K562 (cell line): ENCODE results near the gene CIB2. TPM values are rescaled to one million over a fixed set of nuclear protein-coding genes. Genes with fewer than 3 reads are reported as not detected.

Experiments
- CLOCK ChIP-seq: fragments of 250-450 bp; sonication (Bioruptor Pico); IDR thresholded peaks from 2 replicates; pipeline ENCODE4 v1.4.0; 2020; ENCODE audit warnings: mild to moderate bottlenecking, moderate library complexity, borderline replicate concordance
- CREBBP ChIP-seq: IDR thresholded peaks from one replicate; pipeline ENCODE4 v1.6.1; 2012; ENCODE audit warnings: low read depth, mild to moderate bottlenecking, control low read depth, inconsistent platforms, low read length
- CTBP1 ChIP-seq: fragments of 450-650 bp; IDR thresholded peaks from 2 replicates; pipeline ENCODE4 v1.6.1; 2016; ENCODE audit warnings: borderline replicate concordance
- FUS ChIP-seq: fragments of 200-400 bp; formaldehyde crosslinking; optimal IDR thresholded peaks from 2 replicates; pipeline ENCODE3; 2017; ENCODE audit warnings: low read depth, low read length
- HBP1 ChIP-seq: fragments of 450-650 bp; formaldehyde crosslinking; IDR thresholded peaks from 2 replicates; pipeline ENCODE4 v1.4.0; 2022; ENCODE audit warnings: missing genetic modification characterization
- HNRNPUL1 ChIP-seq: fragments of 200-400 bp; formaldehyde crosslinking; IDR thresholded peaks from 2 replicates; pipeline ENCODE4 v1.6.1; 2017; ENCODE audit warnings: low read length
- NFYB ChIP-seq: IDR thresholded peaks from 2 replicates; pipeline ENCODE4 v1.6.1; 2011; ENCODE audit warnings: mild to moderate bottlenecking, moderate library complexity; ENCODE audit not compliant: insufficient read length; ENCODE audit errors: extremely low read depth
- TEAD1 ChIP-seq, 2 experiments: fragments of 450-650 bp in 1 of 2; sonication (generic) in 1 of 2; formaldehyde crosslinking; IDR thresholded peaks; 2 replicates each; pipeline versions ENCODE4 v1.4.0 to v1.8.0; 2020 to 2022; ENCODE audit warnings: mild to moderate bottlenecking in 2 of 2, missing genetic modification reagents in 1 of 2
- TFE3 ChIP-seq: fragments of 450-650 bp; formaldehyde crosslinking; IDR thresholded peaks from 2 replicates; pipeline ENCODE4 v1.4.0; 2020; ENCODE audit warnings: mild to moderate bottlenecking, mixed read lengths
- TRIM24 ChIP-seq, 2 experiments: fragments of 450-650 bp; IDR thresholded peaks; 2 replicates each; pipeline ENCODE4 v1.6.1; 2016
- ZNF24 ChIP-seq: fragments of 450-650 bp; IDR thresholded peaks from 2 replicates; pipeline ENCODE4 v1.6.1; 2016
- ZNF318 ChIP-seq, 2 experiments: fragments of 450-650 bp; IDR thresholded peaks; 2 replicates each; pipeline ENCODE4 v1.6.1; 2016; ENCODE audit warnings: mild to moderate bottlenecking in 2 of 2, borderline replicate concordance in 1 of 2, low read depth in 1 of 2, moderate library complexity in 1 of 2
- ZNF589 ChIP-seq: fragments of 200-800 bp; sonication (Bioruptor generic); IDR thresholded peaks from 2 replicates; pipeline ENCODE4 v1.6.1; 2016; ENCODE audit warnings: low read depth, missing genetic modification characterization, missing compliant biosample characterization
- polyA plus RNA-seq, 8 experiments: library from polyadenylated mRNA; depleted of rRNA in 4 of 8; stranded (reverse) in 5 of 8; unstranded in 3 of 8; fragments of >200 nt; fragmentation: Nextera tagmentation in 2 of 8; fragmentation: Illumina TruSeq in 1 of 8; extraction: Ambion mirVana in 2 of 8; extraction: Trizol in 1 of 8; gene quantifications; 2 replicates each; pipeline versions ENCODE4 v1.2.1 to v1.2.3, GENCODE V29; 2011 to 2014; ENCODE audit warnings: inconsistent platforms in 1 of 8, missing spikeins in 1 of 8
- total RNA-seq, 7 experiments: library from RNA; depleted of rRNA in 6 of 7; stranded (reverse); fragments of >200 nt in 6 of 7; fragmentation: Illumina TruSeq in 2 of 7; extraction: Trizol in 2 of 7; gene quantifications; 2 replicates each; pipeline versions ENCODE4 v1.2.1 to v1.2.3, GENCODE V29; 2011 to 2021; ENCODE audit warnings: low replicate concordance in 1 of 7

Gene CIB2
- total and polyA plus RNA-seq, 9 of the 15 experiments (the other 6 are each of a cell fraction or from before 2014, with no cell fraction given): 1.5 to 37.4 (median 19.4) TPM

- TF ChIP-seq TFE3 (CRISPR knock-in tag): no peak
- 0 out of 4 replicates have a peak, but pooled peaks of 1 of the 2 experiments have one; percentile 10 for TF ChIP-seq TRIM24 (IDR thresholded peaks at IDR 0.05)
- no peak for TF ChIP-seq FUS
- no peak for TF ChIP-seq HBP1
- no peak for TF ChIP-seq CREBBP
- no peak for TF ChIP-seq CLOCK (CRISPR knock-in tag)
- TF ChIP-seq ZNF589 (CRISPR knock-in tag): no peak
- TF ChIP-seq ZNF318 (IDR thresholded peaks at IDR 0.05; ENCODE audit: borderline replicate concordance in 1 of 2, low read depth in 1 of 2): no peak
- TF ChIP-seq TEAD1 (CRISPR knock-in tag; IDR thresholded peaks at IDR 0.05): peak in 1 of 2 experiments; percentile 55; a peak in 1 of 4 replicates
- TF ChIP-seq HNRNPUL1: no peak
- peak; percentile 76 for TF ChIP-seq CTBP1
- no peak for TF ChIP-seq ZNF24
- TF ChIP-seq NFYB: no peak
Measured at GRCh38 chr15:78077053-78077870, 54.0 kb downstream of the CIB2 start, which contains the start of gene TBC1D2B (continued).
